ENCODE measurements around the gene PSRC1.

- no peak for TF ChIP-seq CTCF (IDR thresholded peaks at IDR 0.05)
- TF ChIP-seq POLR2A (IDR thresholded peaks at IDR 0.05) = no peak
These were observed 28.9 kb downstream of the PSRC1 start for GRCh38 chr1:109253803-109254620.

Data from right lobe of liver (tissue), 4 donors.